ENCODE measurements around the gene SGF29. TPM values are rescaled to one million over a fixed set of nuclear protein-coding genes. Genes with fewer than 3 reads are reported as not detected.
A peak's percentile ranks its signal among the peaks of the same experiment; 100 is the strongest.

The SGF29 gene
- total and polyA plus RNA-seq, 10 donors: 22.9 to 35.1 (median 27.5) TPM

- TF ChIP-seq POLR2AphosphoS5 (IDR thresholded peaks at IDR 0.05): no peak
- TF ChIP-seq CTCF (IDR thresholded peaks at IDR 0.05 in 8 of 11, conservative IDR thresholded peaks at IDR 0.05 in 3 of 11): no peak
- TF ChIP-seq POLR2A (IDR thresholded peaks at IDR 0.05): no peak
- Histone ChIP-seq H3K9me3 (peaks cover 0 to 19% (median 17%) of the 10 kb centered on the region in 8 donors), H3K4me3 (no peak overlapping the region), H3K27ac (no peak overlapping the region), H3K27me3 (replicated peaks in 1 of 7) (no peaks in the 10 kb centered on the region), H3K4me1 (peaks cover 0 to 26% (median 17%) of the 10 kb centered on the region in 6 donors), H3K36me3 (peaks cover 0 to 30% (median 2%) of the 10 kb centered on the region in 6 donors)
- DNase-seq: no peak
- intact Hi-C loops (cut with DNase I; ENCODE audit: low total_unique reads): no loop called here
- WGBS, 5 donors: 91 to 96% (median 93%) methylated on average over 5 of the region's 5 CpGs
Measured at GRCh38 chr16:28569021-28569420, 15.3 kb downstream of the SGF29 start.

GRCh38 chr16:28569968-28570752 is 16.4 kb downstream of the SGF29 start:
- Histone ChIP-seq H3K9me3 (peaks cover 0 to 19% (median 17%) of the 10 kb centered on the region in 8 donors), H3K4me3 (no peak overlapping the region), H3K4me1 (peaks cover 0 to 31% (median 19%) of the 10 kb centered on the region in 6 donors), H3K36me3 (peaks cover 0 to 35% (median under 1%) of the 10 kb centered on the region in 6 donors), H3K27me3 (replicated peaks in 1 of 7) (no peaks in the 10 kb centered on the region), H3K27ac (no peak overlapping the region)
- intact Hi-C loops (cut with DNase I; ENCODE audit: low total_unique reads): no loop called here
- 94 to 99% (median 97%) methylated on average over 4 of the region's 4 CpGs for WGBS, 5 donors
- TF ChIP-seq POLR2AphosphoS5 (IDR thresholded peaks at IDR 0.05) (no peak), CTCF (IDR thresholded peaks at IDR 0.05 in 8 of 11, conservative IDR thresholded peaks at IDR 0.05 in 3 of 11) (no peak), POLR2A (IDR thresholded peaks at IDR 0.05) (no peak)
- no peak for DNase-seq

GRCh38 chr16:28572696-28573510 is 19.2 kb downstream of the SGF29 start:
- peaks cover 0 to under 1% (median 0%) of the 10 kb centered on the region in 8 donors for H3K9me3 ChIP-seq
- peaks cover 0 to 31% (median 19%) of the 10 kb centered on the region in 6 donors for H3K4me1 ChIP-seq
- no peak overlapping the region for H3K4me3 ChIP-seq
- DNase-seq: no peak
- peaks cover 0 to 20% (median 0%) of the 10 kb centered on the region in 6 donors for H3K36me3 ChIP-seq
- peak overlapping the region in 6 of 8 donors; percentile 15 to 52 (median 36) for H3K27ac ChIP-seq
- no peaks in the 10 kb centered on the region for H3K27me3 ChIP-seq (replicated peaks in 1 of 7)
- TF ChIP-seq POLR2AphosphoS5 (IDR thresholded peaks at IDR 0.05) (no peak), CTCF (IDR thresholded peaks at IDR 0.05 in 8 of 11, conservative IDR thresholded peaks at IDR 0.05 in 3 of 11) (no peak), POLR2A (IDR thresholded peaks at IDR 0.05) (no peak)
- WGBS, 5 donors: 55 to 75% (median 65%) methylated on average over 15 of the region's 15 CpGs
- intact Hi-C loops (cut with DNase I; ENCODE audit: low total_unique reads): no loop called here

Data from spleen (tissue), 11 donors.